ENCODE data around the gene MST1R. TPM values are rescaled to one million over a fixed set of nuclear protein-coding genes. Genes with fewer than 3 reads are reported as not detected.
"Not testable (repeated sequence)": the region's sequence is repeated elsewhere in the genome, so short reads cannot be mapped to it uniquely, and the experiment has no call there.

MST1R gene
- total RNA-seq, 1 experiment from 2014 or later, result 0.21 TPM

DNA sequence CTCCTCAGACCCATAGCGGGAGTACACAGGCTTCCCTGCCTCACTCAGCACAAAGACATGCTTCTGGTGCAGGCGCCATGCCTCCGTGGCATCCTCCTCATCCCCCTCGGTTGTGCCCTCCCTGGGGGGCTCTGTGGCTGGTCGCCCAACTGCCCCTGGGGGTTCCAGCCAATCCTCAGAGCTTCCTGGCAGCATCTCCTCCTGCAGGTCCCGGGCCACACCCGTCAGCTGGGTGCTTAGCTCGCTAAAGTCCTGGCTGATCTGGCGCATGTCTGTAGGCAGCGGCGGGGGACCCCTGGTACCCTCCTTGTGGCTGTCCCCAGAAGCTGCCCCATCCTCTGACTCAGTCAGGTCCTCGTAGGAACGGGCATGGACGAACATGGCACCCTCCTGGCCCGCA lies 7.9 kb upstream of the MST1R start:
- DNase-seq (ENCODE audit: low spot score), result no peak

DNA sequence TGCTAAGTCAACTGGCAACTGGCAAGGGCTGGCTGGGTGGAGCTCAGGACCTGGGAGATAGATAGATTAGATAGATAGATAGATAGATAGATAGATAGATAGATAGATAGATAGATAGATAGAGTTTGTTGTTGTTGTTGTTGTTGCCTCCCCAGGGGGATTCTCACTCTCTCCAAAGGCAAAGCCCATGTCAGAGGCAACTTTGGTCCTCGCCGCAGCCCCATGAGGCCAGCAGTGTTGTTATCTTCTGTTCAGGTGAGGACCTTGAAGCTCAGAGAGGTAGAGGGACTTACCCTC lies 7.4 kb upstream of the MST1R start:
- no peak for DNase-seq (ENCODE audit: low spot score)

DNA sequence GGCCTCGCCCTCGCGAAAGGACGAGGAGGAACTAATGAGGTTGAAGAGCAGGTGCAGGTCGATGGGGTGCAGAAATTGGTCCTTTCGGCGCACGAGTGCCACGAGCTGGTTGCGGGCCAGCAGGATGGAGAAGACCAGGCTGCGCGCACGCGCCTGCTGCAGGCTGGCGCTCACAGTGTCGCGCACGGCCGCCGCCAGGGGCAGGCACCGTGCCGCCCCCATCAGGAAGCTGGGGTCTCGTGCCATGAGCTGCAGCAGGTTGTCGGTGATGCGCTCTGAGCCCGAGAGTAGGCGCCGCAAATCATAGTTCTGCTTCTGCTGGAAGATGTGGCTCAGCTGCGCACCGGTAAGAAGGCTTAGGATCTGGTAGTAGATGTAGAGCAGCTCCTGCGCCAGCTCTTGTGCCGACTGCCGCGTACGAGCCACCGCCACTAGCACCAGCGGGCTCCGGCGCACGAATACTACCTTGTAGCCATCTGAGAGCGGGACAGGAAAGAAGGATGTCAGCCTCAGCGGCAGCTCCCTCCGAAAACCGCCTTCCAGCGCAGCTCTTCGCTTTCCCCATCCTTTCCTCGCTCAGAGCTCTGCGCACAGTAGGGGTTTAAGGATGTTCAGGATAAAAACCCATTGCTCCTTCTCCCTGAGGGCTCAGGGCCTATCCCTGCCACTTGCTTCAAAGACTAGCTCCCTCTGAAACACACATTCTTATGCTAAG lies 6.9 kb upstream of the MST1R start:
- no peak for DNase-seq (ENCODE audit: low spot score)

GRCh38 chr3:49908373-49909199 lies 4.9 kb upstream of the MST1R start:
- DNase-seq (ENCODE audit: low spot score), result no peak

DNA sequence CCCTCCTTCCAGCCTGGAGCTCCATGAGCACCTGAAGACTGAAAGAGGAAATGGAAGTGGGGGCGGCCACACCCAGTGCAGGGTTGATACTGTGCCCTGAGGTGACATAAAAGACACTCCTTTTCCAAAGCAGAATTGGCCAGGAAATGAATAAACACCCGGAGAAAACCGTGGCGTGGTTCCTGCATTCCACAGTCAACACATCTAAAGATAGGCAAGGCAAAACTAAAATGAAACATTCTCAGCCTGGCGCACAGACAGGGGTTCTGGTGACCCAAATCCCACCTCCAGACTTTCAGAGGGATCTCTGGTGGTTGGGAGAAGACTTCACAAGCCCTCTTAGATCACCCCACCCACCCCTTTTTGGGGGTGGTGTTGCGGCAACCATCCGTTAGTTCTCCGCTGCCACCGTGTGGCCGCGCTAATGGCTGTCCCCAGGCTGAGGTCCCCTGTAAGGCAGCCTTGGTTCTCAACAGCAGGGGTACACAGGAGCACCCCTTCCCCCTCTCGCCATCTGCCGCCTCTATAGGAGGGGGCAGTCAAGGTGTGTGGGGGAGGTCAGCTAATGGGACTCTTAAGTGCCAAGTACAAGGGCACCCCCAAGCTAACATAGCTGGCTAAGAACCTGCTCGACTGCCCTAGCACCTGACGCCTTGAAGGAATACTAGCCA lies 2.5 kb upstream of the MST1R start:
- peak; percentile 38 for DNase-seq (ENCODE audit: low spot score)

GRCh38 chr3:49904448-49904847 lies 775 bp upstream of the MST1R start:
- DNase-seq (ENCODE audit: low spot score), result not testable (repeated sequence)

DNA sequence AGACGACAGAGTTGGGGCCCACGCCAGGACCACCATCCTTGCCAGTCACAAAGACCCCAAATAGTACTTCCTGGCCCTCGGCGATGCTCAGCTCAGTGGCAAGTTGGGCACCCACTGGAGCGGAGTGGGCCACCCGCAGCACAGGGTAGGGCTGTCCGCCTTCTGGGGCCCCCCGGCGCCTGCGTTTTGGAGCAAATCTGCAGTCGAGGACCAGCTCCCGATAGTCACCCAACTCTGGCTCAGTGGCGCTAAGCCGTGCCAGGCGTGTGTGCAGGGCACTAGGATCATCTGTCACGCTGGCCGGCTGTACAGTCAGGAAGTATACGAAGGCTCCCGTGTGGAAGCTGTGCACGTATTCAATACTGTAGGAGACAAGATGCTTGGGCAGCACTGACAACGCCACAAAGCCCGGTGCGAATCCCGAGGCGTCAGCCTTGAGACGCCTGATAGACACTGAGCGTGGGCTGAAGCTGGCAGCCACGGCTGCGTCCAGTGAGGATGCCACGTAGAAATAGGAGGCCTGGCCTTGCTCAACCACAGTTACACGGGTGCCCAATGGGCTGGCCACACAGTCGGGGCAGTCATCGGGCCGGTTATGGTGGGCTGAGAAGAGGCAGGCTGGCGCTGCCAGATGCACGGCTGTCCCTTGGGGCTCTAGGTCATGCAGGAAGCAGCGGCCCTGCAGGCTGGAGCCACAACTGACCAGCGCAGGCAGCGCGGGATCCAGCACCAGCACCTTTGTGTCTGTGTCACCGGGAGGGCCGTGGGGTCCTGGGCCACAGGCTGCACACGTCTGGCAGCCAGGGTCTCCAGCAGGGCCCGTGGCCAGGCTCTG lies 945 bp downstream of the MST1R start:
- DNase-seq (ENCODE audit: low spot score), result no peak

DNA sequence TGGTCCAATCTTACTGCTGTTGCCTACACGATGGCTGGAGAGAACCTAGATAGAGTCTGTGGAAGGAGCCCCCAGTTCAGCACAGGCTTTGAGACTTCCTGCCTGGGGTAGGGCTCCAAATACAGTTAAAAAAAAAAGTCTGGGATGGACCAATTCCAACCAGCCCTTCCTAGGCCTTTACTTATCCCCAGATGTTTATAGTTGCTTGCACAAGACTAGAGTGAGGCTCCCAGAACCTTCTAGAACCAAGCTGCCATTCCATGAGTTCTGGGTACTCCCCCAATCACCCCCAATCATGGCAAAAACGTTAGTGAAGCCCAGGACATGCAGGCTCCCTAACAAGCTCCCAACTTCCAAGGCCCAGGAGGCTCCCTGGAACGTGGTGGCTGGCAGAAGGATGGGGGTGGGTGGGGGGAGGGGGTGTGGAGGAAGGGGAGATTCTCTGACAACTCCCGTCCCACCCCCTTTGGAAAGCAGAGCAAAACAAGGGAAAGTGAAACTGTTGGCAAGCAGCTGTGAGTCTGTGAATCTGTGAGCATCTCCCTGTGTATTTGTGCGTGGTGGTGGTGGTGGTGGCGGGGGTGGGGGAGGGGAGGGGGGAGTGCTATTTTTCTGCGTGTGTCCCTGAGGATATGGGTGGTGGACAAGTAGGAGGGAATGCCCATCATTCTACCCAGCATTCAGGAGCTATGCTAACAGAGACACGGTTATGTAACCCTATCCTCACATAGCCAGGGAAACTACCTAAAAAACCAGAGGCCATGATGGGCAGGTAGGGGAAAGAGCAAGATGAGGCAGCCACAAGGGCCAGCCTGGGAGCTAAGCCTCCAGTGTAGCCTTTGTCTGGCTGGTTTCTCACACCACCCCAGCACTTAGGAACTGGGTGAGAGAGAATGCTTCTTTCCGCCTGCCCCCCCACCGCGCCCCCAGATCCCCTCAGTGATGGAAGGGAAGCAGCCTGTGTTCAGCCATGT lies 2.0 kb downstream of the MST1R start:
- DNase-seq (ENCODE audit: low spot score), result no peak

DNA sequence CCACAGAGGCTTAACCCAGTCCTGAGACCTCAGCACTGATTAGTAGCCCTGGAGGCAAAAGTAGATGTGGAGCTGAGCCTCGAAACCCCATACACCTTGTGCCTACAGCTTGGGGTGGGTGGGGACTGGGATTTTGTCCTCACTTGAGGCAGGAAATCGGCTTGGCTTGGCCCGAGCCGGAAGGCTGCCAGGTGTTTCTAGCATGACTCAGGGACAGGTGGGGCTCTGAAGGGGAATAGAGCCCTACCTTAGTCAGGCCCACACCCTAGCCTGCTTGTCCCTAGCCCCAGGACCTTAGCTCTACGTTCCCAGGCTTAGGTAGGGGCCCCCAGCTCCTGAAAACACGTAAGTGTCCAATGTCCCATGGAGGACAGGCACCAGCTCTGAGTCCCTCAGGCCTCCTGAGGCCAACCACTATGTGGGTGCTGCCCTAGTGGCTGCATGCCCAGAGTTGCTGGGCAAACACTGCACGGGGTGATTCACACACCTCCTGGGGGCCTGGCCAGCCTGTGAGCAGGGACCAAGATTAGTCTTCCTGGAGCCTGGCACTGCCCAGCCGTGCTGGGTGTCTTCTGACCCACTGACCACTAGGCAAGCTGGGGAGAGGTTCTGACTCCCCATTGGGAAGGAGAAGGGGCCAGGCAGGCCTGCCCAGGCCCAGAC lies 3.1 kb downstream of the MST1R start:
- peak; percentile 66 for DNase-seq (ENCODE audit: low spot score)

DNA sequence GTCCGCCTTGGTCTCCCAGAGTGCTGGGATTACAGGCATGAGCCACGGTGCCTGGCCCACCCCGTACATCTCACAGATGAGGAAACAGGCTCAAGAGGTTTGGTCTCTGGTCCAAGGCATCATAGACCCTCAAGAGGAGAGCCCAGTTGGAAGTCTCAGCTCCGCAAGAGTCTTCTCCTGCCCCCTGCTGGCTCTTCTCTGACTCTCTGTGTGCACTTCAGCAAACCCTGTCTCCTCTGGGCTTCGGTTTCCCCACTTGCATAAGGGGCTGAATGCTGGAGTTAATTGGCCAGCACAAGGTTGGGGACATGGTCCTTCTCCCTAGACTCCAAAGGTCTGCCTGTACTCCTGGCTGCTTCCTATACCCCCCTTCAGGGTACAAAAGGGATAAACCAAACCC lies 3.9 kb downstream of the MST1R start:
- DNase-seq (ENCODE audit: low spot score), result no peak

DNA sequence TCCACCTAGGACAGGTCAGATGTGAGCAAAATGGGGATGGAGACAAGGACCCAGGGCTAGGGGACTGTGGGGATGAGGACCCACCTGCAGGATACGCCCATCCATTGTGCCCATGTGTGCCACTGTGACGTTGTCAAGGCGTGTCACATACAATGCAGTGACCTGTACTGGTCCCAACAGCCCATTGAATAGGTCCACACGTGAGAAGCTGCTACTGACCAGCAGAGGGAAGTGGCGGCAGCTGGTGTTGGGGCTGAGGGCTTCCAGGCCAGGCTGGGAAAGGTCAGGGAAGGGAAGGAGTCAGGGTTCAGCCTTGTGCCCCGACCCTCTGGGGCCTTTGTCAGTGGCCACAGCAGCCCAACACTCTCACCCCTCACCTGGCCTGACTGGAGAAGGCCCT lies 4.7 kb downstream of the MST1R start:
- DNase-seq (ENCODE audit: low spot score), result no peak

GRCh38 chr3:49896345-49896744 lies 7.3 kb downstream of the MST1R start:
- DNase-seq (ENCODE audit: low spot score), result no peak

- no peak for DNase-seq (ENCODE audit: low spot score)
Observed at GRCh38 chr3:49895791-49896190, 7.9 kb downstream of the MST1R start.

GRCh38 chr3:49889296-49889695 lies 14.4 kb downstream of the MST1R start:
- DNase-seq (ENCODE audit: low spot score), result no peak

- DNase-seq (ENCODE audit: low spot score), result no peak
Observed at GRCh38 chr3:49886922-49887265, 16.8 kb downstream of the MST1R start.

DNA sequence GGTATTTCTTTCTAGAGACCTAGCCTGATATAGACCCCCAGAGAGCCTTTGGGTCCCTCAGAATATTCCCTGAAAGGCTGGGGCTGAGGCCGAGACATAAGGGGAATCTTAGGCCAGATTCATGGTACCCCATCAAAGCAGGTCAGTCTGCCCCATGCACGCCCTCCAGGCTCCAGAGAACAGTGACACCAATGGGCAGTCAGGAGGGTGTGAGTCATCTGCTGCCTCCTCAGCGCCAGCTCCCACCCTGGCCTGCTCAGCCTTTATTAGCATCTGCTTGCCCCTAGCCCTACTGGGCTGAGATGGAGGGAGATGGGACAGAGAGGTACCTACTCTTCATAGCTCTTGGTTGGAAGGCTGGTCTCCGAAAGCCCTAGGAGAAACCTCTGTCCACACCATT lies 19.7 kb downstream of the MST1R start:
- no peak for DNase-seq (ENCODE audit: low spot score)

- DNase-seq (ENCODE audit: low spot score), result no peak
Observed at GRCh38 chr3:49882166-49882565, 21.5 kb downstream of the MST1R start.

DNA sequence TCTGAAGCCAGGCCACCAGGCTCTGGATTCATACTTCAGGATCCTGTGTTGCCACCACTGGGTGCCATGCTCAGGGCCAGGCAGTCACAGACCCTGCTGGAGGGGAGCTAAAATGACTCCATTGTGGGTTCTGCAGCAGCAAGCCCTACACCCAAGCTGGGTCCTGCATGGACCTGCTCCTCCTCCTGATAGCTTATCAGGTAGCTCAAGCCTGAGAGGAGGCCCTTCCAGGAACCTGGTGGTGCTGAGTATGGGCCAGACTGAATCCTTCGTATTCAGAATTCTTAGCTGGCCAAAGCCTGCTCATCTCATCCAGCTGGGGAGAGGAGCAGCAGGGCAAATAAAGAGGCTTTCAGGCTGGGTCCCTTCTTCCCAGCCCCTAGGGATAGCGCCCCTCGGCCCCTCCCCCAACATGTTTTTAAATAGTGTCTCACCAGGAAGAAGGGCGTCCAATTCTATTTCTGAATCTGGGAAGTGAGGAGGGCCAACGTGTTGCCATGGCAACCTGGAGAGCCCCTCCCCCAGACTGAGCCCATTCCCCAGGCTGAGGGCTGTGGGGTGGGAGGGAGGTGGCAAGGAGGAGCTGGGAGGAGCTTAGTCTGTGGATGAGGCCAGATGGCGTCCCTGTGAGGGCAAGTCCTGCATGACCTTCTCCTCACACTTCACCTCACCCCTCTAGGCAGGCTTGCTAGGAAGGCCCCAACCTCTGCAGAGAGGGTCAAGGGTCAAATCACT lies 22.9 kb downstream of the MST1R start:
- DNase-seq (ENCODE audit: low spot score), result no peak

GRCh38 chr3:49879721-49880120 lies 24.0 kb downstream of the MST1R start:
- no peak for DNase-seq (ENCODE audit: low spot score)

DNA sequence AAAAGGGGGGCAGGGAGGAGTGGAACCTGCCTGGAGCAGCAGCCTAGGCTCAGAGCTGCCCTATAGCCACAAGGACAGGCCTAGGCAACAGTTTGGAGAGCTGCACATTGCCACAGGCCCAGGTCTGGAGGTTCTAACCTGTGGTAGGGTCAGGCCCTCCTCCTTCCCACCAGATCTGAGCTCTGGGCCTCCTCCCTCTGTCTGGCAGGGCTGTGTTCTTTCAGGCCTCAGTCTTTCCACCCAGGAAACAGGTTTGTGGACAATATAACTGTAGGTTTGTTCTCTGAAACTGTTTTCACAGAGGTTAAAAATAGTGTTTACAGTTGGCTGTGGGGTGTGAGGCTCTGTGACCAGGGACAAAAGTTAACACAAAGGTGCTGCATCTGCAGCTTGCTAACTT lies 25.0 kb downstream of the MST1R start:
- no peak for DNase-seq (ENCODE audit: low spot score)
